AG04449 (cell line): ENCODE measurements around the gene HOXA9.
A peak's percentile ranks its signal among the peaks of the same experiment; 100 is the strongest.

Source experiments
- CTCF ChIA-PET: fragments of 350-600 bp; formaldehyde crosslinking; extraction: SDS; loops from one replicate; lab custom pipeline; 2021; ENCODE audit warnings: antibody characterized with exemption; lab: Yijun Ruan, JAX
- POLR2A ChIA-PET: fragments of 400-600, 350-600 bp; formaldehyde crosslinking; extraction: SDS; loops from one replicate; lab custom pipeline; 2020; ENCODE audit warnings: antibody characterized with exemption, inconsistent platforms; lab: Yijun Ruan, JAX
- DNase-seq: peaks from one replicate; pipeline ENCODE4 v3.0.0-alpha.2; 2010; ENCODE audit warnings: low read depth, low spot score
- H3K4me3 ChIP-seq: 2 replicates; pipeline ENCODE4 v1.5.1; 2011; ENCODE audit warnings: low read depth, mild to moderate bottlenecking, control low read depth, low read length
- TF ChIP-seq, protein P1 (sequence below): IDR thresholded peaks from one replicate; pipeline ENCODE4 v1.5.1; 2011; ENCODE audit warnings: mild to moderate bottlenecking, moderate library complexity, low read length, control low read depth, inconsistent platforms; ENCODE audit not compliant: insufficient read depth; ENCODE audit errors: missing control alignments

HOXA9 gene

DNA sequence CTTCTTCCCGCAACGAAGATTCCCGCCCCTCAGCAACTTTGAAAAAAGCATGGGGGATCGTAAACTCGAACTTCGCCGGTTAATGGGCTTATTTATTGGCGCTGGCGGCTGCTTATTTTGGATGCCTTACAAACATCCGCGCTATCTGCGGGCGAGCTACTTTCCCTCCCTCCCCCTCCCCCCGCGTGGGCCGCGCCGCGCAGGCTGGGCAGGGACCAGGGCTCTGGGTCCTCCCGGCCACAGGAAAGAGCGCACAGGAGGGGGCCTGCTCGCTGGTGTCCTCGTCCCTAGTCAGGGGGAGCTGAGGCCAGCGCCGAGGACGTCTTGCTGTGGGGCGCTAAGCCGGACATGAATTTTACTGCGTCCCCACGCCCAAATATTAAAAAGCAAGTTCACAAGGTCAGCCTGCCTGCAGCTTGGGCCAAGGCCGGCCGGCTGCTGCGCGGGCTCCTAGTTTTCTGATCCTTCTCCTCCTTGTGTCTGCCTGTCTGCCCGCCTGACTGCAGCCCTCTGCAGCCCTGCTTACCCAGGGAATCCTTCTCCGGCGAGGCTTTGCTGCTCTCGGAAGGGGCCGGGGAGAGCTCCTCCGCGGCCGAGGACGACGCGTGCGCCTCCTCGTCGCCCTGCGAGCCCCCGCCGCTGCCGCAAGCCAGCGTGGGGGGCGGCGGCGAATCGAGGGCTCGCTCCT, 7.6 kb upstream of the HOXA9 start:
- CTCF ChIA-PET, result interaction anchor here (1.3 to 9.5 kb wide), 5 partner anchors 9 to 22 kb away, joined by 3 to 117 read pairs (median 3); partner anchors contain the start of genes HOXA3, HOXA7 and HOXA9
- peak overlapping the region; percentile 75 for H3K4me3 ChIP-seq
- TF ChIP-seq, protein P1, sequence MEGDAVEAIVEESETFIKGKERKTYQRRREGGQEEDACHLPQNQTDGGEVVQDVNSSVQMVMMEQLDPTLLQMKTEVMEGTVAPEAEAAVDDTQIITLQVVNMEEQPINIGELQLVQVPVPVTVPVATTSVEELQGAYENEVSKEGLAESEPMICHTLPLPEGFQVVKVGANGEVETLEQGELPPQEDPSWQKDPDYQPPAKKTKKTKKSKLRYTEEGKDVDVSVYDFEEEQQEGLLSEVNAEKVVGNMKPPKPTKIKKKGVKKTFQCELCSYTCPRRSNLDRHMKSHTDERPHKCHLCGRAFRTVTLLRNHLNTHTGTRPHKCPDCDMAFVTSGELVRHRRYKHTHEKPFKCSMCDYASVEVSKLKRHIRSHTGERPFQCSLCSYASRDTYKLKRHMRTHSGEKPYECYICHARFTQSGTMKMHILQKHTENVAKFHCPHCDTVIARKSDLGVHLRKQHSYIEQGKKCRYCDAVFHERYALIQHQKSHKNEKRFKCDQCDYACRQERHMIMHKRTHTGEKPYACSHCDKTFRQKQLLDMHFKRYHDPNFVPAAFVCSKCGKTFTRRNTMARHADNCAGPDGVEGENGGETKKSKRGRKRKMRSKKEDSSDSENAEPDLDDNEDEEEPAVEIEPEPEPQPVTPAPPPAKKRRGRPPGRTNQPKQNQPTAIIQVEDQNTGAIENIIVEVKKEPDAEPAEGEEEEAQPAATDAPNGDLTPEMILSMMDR, result no peak
- POLR2A ChIA-PET, result interaction anchor here (0.8 to 5.5 kb wide), 3 partner anchors 9 to 11 kb away, joined by 3 to 33 read pairs (median 9); partner anchors contain the start of gene HOXA11
- DNase-seq, result no peak

DNA sequence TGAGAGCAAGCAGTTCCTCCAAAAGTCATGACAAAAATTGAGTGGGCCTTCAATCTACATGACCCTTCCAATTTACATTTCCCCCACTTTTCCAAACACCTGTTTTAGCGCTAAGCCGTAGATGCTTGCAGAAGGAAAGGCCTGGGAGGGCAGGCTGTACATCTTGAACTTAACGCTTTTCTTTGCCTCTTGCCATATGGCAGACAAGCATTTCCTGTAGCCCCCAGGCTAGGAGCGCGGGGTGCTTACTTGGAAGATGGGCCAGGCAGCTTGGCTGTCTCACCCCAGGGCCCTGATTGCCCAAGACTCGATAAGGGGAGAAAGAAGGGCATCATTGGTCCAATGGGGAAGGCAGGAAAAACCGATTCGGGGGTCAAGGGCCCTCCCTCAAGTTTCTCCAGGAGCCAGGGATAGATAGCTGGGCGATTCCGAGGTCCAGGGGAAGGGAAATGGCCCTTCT, 7.0 kb upstream of the HOXA9 start:
- POLR2A ChIA-PET, result interaction anchor here (0.8 to 5.5 kb wide), 4 partner anchors 8 to 1316 kb away, joined by 3 to 33 read pairs (median 8); partner anchors contain the start of gene HOXA11
- CTCF ChIA-PET, result interaction anchor here (1.0 to 9.5 kb wide), 8 partner anchors 6 to 1321 kb away, joined by 3 to 117 read pairs (median 3); partner anchors contain the start of genes HOXA3, HOXA7 and HOXA9
- TF ChIP-seq, protein P1, result no peak
- H3K4me3 ChIP-seq, result peak overlapping the region; percentile 75
- DNase-seq, result no peak

DNA sequence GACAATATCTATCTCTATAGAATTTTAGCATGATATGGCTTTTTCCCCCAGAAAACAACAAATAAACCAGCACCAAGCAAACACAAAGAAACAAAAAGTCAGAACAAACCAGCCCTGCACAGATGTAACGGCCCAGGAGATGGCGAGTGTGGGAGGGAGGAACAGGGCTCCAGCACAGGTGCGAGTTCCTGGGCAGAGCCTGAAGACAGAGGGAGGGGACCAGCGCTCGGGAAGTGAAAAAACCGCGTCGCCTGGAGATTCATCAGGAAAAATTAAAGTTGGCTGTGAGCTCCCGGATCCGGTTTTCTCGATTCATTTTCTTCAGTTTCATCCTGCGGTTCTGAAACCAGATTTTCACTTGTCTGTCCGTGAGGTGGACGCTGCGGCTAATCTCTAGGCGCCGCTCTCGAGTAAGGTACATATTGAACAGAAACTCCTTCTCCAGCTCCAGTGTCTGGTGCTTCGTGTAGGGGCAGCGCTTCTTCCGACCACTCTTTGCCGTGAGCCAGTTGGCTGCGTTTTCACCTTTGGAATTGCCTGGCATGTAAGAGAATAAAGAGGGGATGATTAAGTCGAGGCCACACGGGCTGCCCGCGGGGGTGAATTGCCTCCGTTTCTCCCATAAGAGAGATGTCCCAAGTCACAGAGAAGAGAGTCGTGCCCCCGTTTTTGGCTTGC, 6.4 kb upstream of the HOXA9 start:
- ChIA-PET POLR2A (interaction anchor here (1.3 to 5.5 kb wide), 4 partner anchors 7 to 1315 kb away, joined by 6 to 53 read pairs (median 21); partner anchors contain the start of gene HOXA11), CTCF (interaction anchor here (1.0 to 9.5 kb wide), 6 partner anchors 7 to 1320 kb away, joined by 3 to 117 read pairs (median 4); partner anchors contain the start of genes HOXA7 and HOXA9)
- peak overlapping the region; percentile 75 for H3K4me3 ChIP-seq
- no peak for DNase-seq
- TF ChIP-seq, protein P1, result no peak

DNA sequence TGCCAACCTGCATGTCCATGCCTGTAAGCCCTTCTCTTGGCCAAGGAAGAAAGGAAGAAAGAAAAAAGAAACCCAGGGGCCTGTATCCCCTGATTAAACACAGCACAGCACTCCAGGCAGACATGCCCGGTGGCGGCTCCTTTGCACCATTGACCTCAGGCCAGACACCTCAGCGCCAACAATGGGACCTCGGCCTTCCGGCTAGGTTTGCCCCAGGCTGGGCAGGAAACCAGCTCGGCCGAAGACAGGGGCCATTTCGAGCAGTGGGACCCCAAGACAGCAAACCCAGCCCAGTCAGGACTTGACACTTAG, 5.9 kb upstream of the HOXA9 start:
- ChIA-PET POLR2A (interaction anchor here (1.3 to 5.5 kb wide), 4 partner anchors 7 to 1315 kb away, joined by 6 to 53 read pairs (median 21); partner anchors contain the start of gene HOXA11), CTCF (interaction anchor here (1.0 to 9.5 kb wide), 5 partner anchors 7 to 1320 kb away, joined by 3 to 117 read pairs (median 4); partner anchors contain the start of gene HOXA9)
- H3K4me3 ChIP-seq, result peak overlapping the region; percentile 75
- no peak for DNase-seq
- TF ChIP-seq, protein P1, result no peak

DNA sequence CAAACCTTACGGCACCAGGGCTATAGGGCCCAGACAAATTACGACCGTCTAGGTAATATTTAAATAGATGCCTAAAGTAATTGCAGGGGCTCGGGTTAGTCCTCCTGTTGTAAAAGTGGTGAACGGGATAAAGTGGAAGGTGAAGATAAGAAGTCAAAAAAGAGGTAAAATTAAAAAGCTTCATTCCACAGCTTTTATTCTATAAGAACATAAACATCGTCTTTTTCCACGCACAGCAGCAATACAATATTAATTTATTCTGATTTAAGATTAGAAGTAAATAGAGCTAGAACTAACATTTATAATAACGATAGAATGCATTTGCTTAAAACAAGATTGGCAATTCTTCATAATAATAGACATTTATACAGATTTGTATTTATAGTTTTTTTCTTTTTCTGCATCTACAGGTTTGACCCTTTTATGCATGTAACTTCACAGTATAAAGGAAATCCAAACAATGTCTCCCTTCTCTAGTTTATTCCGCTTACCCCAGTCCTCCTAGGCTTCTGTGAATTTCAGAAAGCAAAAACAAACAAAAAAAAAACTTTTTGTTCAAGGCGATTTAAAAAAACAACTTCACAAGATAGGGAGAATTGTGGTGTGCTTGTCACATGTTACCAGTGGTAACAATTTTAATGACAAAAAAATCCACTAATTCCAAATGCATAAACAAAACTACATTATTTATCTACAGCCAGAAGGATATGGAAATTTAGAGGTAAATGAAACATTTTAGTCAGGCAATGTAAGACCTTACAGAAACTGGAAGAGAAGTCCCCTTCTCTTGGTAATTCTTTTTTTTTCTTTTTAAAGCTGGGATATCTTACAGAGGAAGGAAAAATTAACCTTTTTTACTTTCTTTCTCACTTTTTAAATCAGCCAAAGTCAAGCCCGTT, 5.3 kb upstream of the HOXA9 start:
- DNase-seq, result no peak
- H3K4me3 ChIP-seq, result peak overlapping the region; percentile 75
- ChIA-PET CTCF (interaction anchor here (0.9 to 5.3 kb wide), 5 partner anchors 8 to 1315 kb away, joined by 3 to 48 read pairs (median 4); no protein-coding TSS in a partner anchor), POLR2A (interaction anchor here (1.1 to 4.2 kb wide), 3 partner anchors 8 to 1314 kb away, joined by 4 to 53 read pairs (median 6); no protein-coding TSS in a partner anchor)
- TF ChIP-seq, protein P1, result no peak
